Measurements from ENCODE around the gene DIO2.

DNA sequence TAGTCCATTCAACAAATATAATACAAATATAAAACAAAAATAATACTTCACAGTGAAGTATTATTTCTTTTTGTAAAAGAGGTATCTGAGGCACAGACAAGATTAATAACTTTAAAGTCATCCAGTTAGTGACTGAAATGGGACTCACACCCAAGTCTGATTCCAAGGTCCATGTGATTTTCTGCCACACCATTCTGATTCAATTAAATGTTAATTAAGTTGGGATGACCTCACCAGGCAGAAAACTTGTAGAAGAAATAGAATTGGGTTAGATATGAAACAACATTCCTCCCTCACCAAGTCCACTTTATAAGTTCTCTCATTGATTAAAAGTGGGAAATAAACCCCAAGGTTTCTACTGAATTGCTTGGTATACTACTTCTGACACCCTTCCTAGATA lies 34.4 kb downstream of the DIO2 start:
- TF ChIP-seq, protein P1, sequence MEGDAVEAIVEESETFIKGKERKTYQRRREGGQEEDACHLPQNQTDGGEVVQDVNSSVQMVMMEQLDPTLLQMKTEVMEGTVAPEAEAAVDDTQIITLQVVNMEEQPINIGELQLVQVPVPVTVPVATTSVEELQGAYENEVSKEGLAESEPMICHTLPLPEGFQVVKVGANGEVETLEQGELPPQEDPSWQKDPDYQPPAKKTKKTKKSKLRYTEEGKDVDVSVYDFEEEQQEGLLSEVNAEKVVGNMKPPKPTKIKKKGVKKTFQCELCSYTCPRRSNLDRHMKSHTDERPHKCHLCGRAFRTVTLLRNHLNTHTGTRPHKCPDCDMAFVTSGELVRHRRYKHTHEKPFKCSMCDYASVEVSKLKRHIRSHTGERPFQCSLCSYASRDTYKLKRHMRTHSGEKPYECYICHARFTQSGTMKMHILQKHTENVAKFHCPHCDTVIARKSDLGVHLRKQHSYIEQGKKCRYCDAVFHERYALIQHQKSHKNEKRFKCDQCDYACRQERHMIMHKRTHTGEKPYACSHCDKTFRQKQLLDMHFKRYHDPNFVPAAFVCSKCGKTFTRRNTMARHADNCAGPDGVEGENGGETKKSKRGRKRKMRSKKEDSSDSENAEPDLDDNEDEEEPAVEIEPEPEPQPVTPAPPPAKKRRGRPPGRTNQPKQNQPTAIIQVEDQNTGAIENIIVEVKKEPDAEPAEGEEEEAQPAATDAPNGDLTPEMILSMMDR (conservative IDR thresholded peaks at IDR 0.05; ENCODE audit: low read length), result no peak
- TF ChIP-seq EZH2phosphoT487 (IDR thresholded peaks at IDR 0.05; ENCODE audit: borderline replicate concordance), result no peak
